Hepatocyte (in vitro differentiated cells): ENCODE measurements around the gene CLDN6. TPM values are rescaled to one million over a fixed set of nuclear protein-coding genes. Genes with fewer than 3 reads are reported as not detected.

Source experiments
- DNase-seq: peaks from one replicate; pipeline ENCODE4 v3.0.0-alpha.2; 2016; ENCODE audit warnings: low spot score
- H2AFZ ChIP-seq: fragments of 200-600 bp; sonication (generic); 2 replicates; pipeline ENCODE4 v1.6.0; 2016; ENCODE audit warnings: antibody characterized with exemption, mild to moderate bottlenecking
- H3K27ac ChIP-seq: fragments of 200-600 bp; sonication (generic); 2 replicates; pipeline ENCODE4 v1.5.1; 2016; ENCODE audit warnings: mild to moderate bottlenecking
- H3K27me3 ChIP-seq: fragments of 200-600 bp; sonication (generic); 2 replicates; pipeline ENCODE4 v1.6.1; 2016
- H3K36me3 ChIP-seq: fragments of 200-600 bp; sonication (generic); replicated peaks from 2 replicates; pipeline ENCODE4 v1.5.1; 2016; ENCODE audit warnings: low read depth; ENCODE audit not compliant: insufficient read depth
- H3K4me1 ChIP-seq: fragments of 200-600 bp; sonication (generic); 2 replicates; pipeline ENCODE4 v1.5.1; 2016; ENCODE audit warnings: mild to moderate bottlenecking, moderate library complexity; ENCODE audit not compliant: insufficient read depth
- H3K4me2 ChIP-seq: fragments of 200-600 bp; sonication (generic); 2 replicates; pipeline ENCODE4 v1.6.0; 2016
- H3K4me3 ChIP-seq: fragments of 200-600 bp; sonication (generic); 2 replicates; pipeline ENCODE4 v1.5.1; 2016; ENCODE audit warnings: mild to moderate bottlenecking
- H3K79me2 ChIP-seq: fragments of 200-600 bp; sonication (generic); 2 replicates; pipeline ENCODE4 v1.6.0; 2017; ENCODE audit warnings: mild to moderate bottlenecking
- H3K9me2 ChIP-seq: fragments of 200-600 bp; sonication (generic); replicated peaks from 2 replicates; pipeline ENCODE4 v1.6.0; 2017; ENCODE audit warnings: mild to moderate bottlenecking; ENCODE audit not compliant: insufficient read depth
- H3K9me3 ChIP-seq: fragments of 200-600 bp; sonication (generic); 2 replicates; pipeline ENCODE4 v1.5.1; 2016; ENCODE audit warnings: low read depth, mild to moderate bottlenecking
- H4K20me1 ChIP-seq: fragments of 200-600 bp; sonication (generic); 2 replicates; pipeline ENCODE4 v1.6.0; 2016; ENCODE audit warnings: mild to moderate bottlenecking; ENCODE audit not compliant: insufficient read depth, poor library complexity, severe bottlenecking
- CTCF ChIP-seq: fragments of 200-600 bp; sonication (generic); IDR thresholded peaks from 2 replicates; pipeline ENCODE4 v1.5.1; 2016; ENCODE audit warnings: antibody characterized with exemption, mild to moderate bottlenecking; ENCODE audit not compliant: poor library complexity
- EZH2 ChIP-seq: fragments of 200-600 bp; sonication (generic); IDR thresholded peaks from 2 replicates; pipeline ENCODE4 v1.6.1; 2016; ENCODE audit warnings: antibody characterized with exemption, mild to moderate bottlenecking, borderline replicate concordance
- EZH2phosphoT487 ChIP-seq: fragments of 200-600 bp; sonication (generic); IDR thresholded peaks from one replicate; pipeline ENCODE4 v1.6.1; 2018; ENCODE audit warnings: antibody characterized with exemption, mild to moderate bottlenecking, low read depth, moderate library complexity; ENCODE audit not compliant: unreplicated experiment, severe bottlenecking
- WGBS: methylation state at CpG from one replicate; pipeline ENCODE4 v1.1.6; 2016; ENCODE audit warnings: low lambda C conversion rate; ENCODE audit errors: missing lambda C conversion rate; 5-methylcytosine and 5-hydroxymethylcytosine counted together
- polyA plus RNA-seq: library from polyadenylated mRNA; unstranded; fragments of >200 nt; fragmentation: Nextera tagmentation; extraction: Ambion mirVana; gene quantifications from 2 replicates; pipeline ENCODE4 v1.2.1, GENCODE V29; 2016
- total RNA-seq: library from RNA; depleted of rRNA; stranded (reverse); fragments of >200 nt; gene quantifications from 2 replicates; pipeline ENCODE4 v1.2.3, GENCODE V29; 2014

Gene CLDN6
- total and polyA plus RNA-seq, 2 experiments from 2014 or later = 258 to 568 TPM

GRCh38 chr16:3058139-3059030 is 40.4 kb upstream of the CLDN6 start:
- H3K79me2 ChIP-seq = no peaks in the 10 kb centered on the region
- TF ChIP-seq CTCF = no peak
- no peak for TF ChIP-seq EZH2phosphoT487
- no peak for TF ChIP-seq EZH2
- peak overlapping the region; percentile 88 for H3K4me3 ChIP-seq
- peak overlapping the region; percentile 99 for H3K4me2 ChIP-seq
- peak overlapping the region; percentile 89 for H2AFZ ChIP-seq
- H3K4me1 ChIP-seq = peaks cover 9% of the 10 kb centered on the region
- DNase-seq = peak; percentile 82
- H3K9me3 ChIP-seq = no peaks in the 10 kb centered on the region
- WGBS = 13% methylated on average over 45 of the region's 77 CpGs
- peak overlapping the region; percentile 62 for H3K27ac ChIP-seq
- no peaks in the 10 kb centered on the region for H3K27me3 ChIP-seq
- no peaks in the 10 kb centered on the region for H4K20me1 ChIP-seq
- no peaks in the 10 kb centered on the region for H3K36me3 ChIP-seq
- no peaks in the 10 kb centered on the region for H3K9me2 ChIP-seq

GRCh38 chr16:3057181-3058138 is 39.5 kb upstream of the CLDN6 start:
- WGBS = 93% methylated on average over 21 of the region's 22 CpGs
- H3K9me2 ChIP-seq = no peaks in the 10 kb centered on the region

More at GRCh38 chr16:3057181-3058138, 39.5 kb upstream of the CLDN6 start:
- H2AFZ ChIP-seq = no peak overlapping the region
- H3K27ac ChIP-seq = no peak overlapping the region
- peak overlapping the region; percentile 99 for H3K4me2 ChIP-seq
- no peak overlapping the region for H3K4me3 ChIP-seq
- DNase-seq = no peak
- no peaks in the 10 kb centered on the region for H3K36me3 ChIP-seq
- H3K79me2 ChIP-seq = no peaks in the 10 kb centered on the region
- H3K4me1 ChIP-seq = peaks cover 9% of the 10 kb centered on the region
- no peaks in the 10 kb centered on the region for H3K27me3 ChIP-seq
- no peaks in the 10 kb centered on the region for H3K9me3 ChIP-seq
- no peaks in the 10 kb centered on the region for H4K20me1 ChIP-seq
- no peak for TF ChIP-seq EZH2phosphoT487
- TF ChIP-seq EZH2 = no peak
- TF ChIP-seq CTCF = no peak
